Type B pancreatic cell (in vitro differentiated cells): Measurements from ENCODE around the gene MYBPH. TPM values are rescaled to one million over a fixed set of nuclear protein-coding genes. Genes with fewer than 3 reads are reported as not detected.

Source experiments
- DNase-seq: peaks from one replicate; pipeline ENCODE4 v3.0.0; 2021; ENCODE audit warnings: mixed read lengths; ENCODE audit not compliant: unreplicated experiment; ENCODE audit errors: extremely low spot score
- H3K27ac Mint-ChIP-seq: 2 replicates; pipeline ENCODE4 v1.8.0; 2021; ENCODE audit warnings: mild to moderate bottlenecking, mixed read lengths
- H3K27me3 Mint-ChIP-seq: 2 replicates; pipeline ENCODE4 v1.8.0; 2021; ENCODE audit warnings: mixed read lengths
- H3K36me3 Mint-ChIP-seq: 2 replicates; pipeline ENCODE4 v1.8.0; 2021; ENCODE audit warnings: mixed read lengths
- H3K4me1 Mint-ChIP-seq: one replicate; pipeline ENCODE4 v1.8.0; 2021; ENCODE audit warnings: mixed read lengths; ENCODE audit not compliant: unreplicated experiment
- H3K4me3 Mint-ChIP-seq: 2 replicates; pipeline ENCODE4 v1.8.0; 2021; ENCODE audit warnings: mild to moderate bottlenecking, mixed read lengths
- H3K9me3 Mint-ChIP-seq: 2 replicates; pipeline ENCODE4 v1.8.0; 2021; ENCODE audit warnings: mixed read lengths
- total RNA-seq: library from RNA; stranded (reverse); gene quantifications from 2 replicates; pipeline ENCODE4 v1.2.1, GENCODE V29; 2021; ENCODE audit warnings: low replicate concordance
- TF ChIP-seq, protein P1 (sequence below): fragments of 200-600 bp; sonication (generic); conservative IDR thresholded peaks from 2 replicates; pipeline ENCODE4 v1.5.0; 2021; ENCODE audit warnings: antibody characterized with exemption, mild to moderate bottlenecking

Gene MYBPH
- total RNA-seq, 1 donor from 2014 or later, result 1.6 TPM

DNA sequence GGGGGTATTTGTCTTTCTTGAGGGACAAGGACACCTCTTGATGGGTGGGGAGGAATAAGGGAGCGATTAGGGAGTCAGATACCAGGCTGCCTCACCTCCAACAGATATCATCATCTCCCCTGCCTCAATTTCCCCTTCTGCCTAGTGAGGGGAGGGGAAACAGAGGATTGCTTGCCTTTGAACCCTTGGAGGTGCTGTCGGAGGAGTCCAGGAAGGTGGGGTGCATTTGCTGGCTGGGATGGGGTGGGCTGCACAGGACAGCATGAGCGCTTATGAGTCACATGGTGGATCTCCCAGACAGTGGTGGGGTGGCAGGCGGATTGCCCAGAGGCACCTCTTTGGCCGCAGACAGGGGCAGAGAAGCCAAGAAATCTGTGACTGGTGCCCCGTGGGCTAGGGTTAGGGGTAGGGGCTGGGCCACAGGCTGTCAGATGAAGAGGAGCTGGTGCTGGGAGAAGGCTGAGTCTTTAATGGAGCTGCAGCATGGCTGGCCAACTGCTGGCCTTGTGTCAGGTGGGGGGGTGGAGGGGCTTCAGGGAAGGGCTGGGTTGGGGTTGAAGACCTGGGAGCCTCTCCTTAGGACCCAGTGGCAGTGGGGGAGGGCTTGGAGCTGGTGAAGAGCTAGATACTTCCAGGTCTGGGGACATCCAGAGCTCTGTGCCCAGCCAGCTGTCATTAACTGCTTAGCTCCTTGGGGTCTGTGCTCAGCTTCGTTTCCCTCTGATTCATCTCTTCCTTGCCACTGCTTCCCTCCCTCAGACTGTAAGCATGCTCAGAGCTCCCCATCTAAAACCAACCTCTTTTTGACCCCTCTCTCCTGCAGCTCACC, 55.1 kb downstream of the MYBPH start:
- Mint-ChIP-seq H3K27ac (no peak overlapping the region), H3K36me3 (no peaks in the 10 kb centered on the region), H3K4me1 (no peaks in the 10 kb centered on the region), H3K27me3 (peaks cover 88% of the 10 kb centered on the region), H3K4me3 (no peak overlapping the region), H3K9me3 (no peaks in the 10 kb centered on the region)
- TF ChIP-seq, protein P1, sequence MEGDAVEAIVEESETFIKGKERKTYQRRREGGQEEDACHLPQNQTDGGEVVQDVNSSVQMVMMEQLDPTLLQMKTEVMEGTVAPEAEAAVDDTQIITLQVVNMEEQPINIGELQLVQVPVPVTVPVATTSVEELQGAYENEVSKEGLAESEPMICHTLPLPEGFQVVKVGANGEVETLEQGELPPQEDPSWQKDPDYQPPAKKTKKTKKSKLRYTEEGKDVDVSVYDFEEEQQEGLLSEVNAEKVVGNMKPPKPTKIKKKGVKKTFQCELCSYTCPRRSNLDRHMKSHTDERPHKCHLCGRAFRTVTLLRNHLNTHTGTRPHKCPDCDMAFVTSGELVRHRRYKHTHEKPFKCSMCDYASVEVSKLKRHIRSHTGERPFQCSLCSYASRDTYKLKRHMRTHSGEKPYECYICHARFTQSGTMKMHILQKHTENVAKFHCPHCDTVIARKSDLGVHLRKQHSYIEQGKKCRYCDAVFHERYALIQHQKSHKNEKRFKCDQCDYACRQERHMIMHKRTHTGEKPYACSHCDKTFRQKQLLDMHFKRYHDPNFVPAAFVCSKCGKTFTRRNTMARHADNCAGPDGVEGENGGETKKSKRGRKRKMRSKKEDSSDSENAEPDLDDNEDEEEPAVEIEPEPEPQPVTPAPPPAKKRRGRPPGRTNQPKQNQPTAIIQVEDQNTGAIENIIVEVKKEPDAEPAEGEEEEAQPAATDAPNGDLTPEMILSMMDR, result no peak
- DNase-seq, result peak; percentile 58

Other genes starting within 250 kb of the MYBPH start
- 24.4 and 33.8 TPM in 2 replicates for gene KLHL12, start 248.6 kb downstream of the MYBPH start, total RNA-seq
- 52.4 and 71.3 TPM in 2 replicates for gene ADIPOR1, start 217.5 kb downstream of the MYBPH start, total RNA-seq
- 55.2 and 56.8 TPM in 2 replicates for gene CYB5R1, start 208.6 kb downstream of the MYBPH start, total RNA-seq
- gene TMEM183A, start 168.5 kb downstream of the MYBPH start, total RNA-seq, result 75.8 and 88.2 TPM in 2 replicates
- 0.71 and 4.9 TPM in 2 replicates for gene PPFIA4, start 149.3 kb downstream of the MYBPH start, total RNA-seq
- 2.1 TPM in 1 of 2 replicates, not detected in the other for gene MYOG, start 89.8 kb downstream of the MYBPH start, total RNA-seq
- gene ADORA1, start 48.1 kb downstream of the MYBPH start, total RNA-seq, result 0.40 and 2.7 TPM in 2 replicates
- 0.21 TPM in 1 of 2 replicates, not detected in the other for gene CHI3L1, start 10.9 kb upstream of the MYBPH start, total RNA-seq
- not detected in 2 replicates for gene CHIT1, start 53.8 kb upstream of the MYBPH start, total RNA-seq
- gene BTG2, start 129.7 kb upstream of the MYBPH start, total RNA-seq, result 49.8 and 147 TPM in 2 replicates
- 3.9 and 8.3 TPM in 2 replicates for gene FMOD, start 175.3 kb upstream of the MYBPH start, total RNA-seq